Esophagus squamous epithelium (tissue), 4 donors: ENCODE data around the gene CDK6.

Experiments
- CTCF ChIP-seq, 6 experiments: fragments of 450-650 bp in 4 of 6; fragments of 200-600 bp in 2 of 6; sonication (generic) in 2 of 6; IDR thresholded peaks; one replicate each; pipeline ENCODE4 v1.5.1; 2016 to 2019; ENCODE audit warnings: antibody characterized with exemption in 6 of 6, mild to moderate bottlenecking in 4 of 6, moderate library complexity in 4 of 6
- POLR2A ChIP-seq, 4 donors: fragments of 450-650 bp; IDR thresholded peaks; one replicate each; pipeline ENCODE4 v1.6.1; 2017; ENCODE audit warnings: antibody characterized with exemption in 4 of 4, mild to moderate bottlenecking in 4 of 4, moderate library complexity in 3 of 4

DNA sequence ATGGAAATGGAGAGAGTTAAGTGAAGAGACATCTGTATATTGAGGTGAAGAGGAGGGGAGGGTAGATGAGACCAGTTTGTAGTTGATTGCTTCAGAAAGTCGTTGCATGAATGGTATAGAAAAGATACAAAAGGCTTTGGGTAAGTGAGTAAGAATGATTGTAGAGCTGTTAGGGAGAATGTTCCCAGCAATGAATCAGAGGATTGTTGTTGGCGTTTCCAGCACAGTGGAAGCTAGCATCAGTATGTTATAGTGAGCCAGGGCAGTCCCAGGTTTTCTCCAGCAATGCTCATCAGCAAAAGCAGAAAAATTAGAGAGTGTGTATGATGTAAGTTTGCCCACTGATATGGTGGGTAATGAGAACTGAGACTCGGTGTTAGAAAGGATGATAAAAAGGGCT lies 15.4 kb upstream of the CDK6 start:
- no peak for TF ChIP-seq CTCF (IDR thresholded peaks at IDR 0.05)
- no peak for TF ChIP-seq POLR2A (IDR thresholded peaks at IDR 0.05)
